ENCODE results near the gene PNMA8B.

PNMA8B gene

DNA sequence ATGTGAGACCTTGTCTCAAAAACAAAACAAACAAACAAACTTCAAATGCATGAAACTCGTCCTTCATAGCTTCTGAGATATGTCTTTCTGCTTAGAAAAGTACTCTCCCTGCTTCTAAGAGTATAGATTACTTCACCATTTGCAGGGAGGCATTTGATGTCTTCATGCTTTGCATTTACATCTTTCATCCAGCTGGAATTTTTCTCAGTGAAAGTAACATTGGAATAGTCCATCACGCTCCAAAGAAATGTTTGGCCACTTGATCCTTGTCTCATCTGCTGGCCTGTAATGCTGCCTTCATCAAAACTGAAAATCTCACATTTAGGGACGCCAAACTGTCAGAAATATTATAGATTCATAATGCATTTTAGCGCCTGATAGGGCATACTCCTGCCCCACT is 43.5 kb downstream of the PNMA8B start:
- no peak for DNase-seq (ENCODE audit: low spot score)

GRCh38 chr19:46451352-46451751 is 44.3 kb downstream of the PNMA8B start:
- DNase-seq (ENCODE audit: low spot score): no peak

GRCh38 chr19:46450737-46451136 is 44.9 kb downstream of the PNMA8B start:
- DNase-seq (ENCODE audit: low spot score): no peak

DNA sequence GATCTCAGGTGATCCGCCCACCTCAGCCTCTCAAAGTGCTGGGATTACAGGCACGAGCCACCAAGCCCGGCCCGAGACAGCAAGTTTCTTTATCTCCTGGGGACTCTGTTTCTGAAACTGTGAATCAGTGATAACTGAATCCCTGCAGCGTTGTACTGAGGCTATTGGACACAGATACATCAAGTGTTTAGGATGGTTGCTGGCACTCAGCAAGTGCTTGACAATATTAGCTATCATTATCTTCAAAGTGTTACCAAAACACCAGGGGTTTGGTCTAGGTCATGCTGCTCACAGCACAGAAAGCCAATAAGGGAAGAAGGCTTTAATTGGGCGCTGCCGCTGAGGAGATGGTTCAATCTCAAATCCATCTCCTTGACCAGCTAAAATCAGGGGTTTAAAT is 46.4 kb downstream of the PNMA8B start:
- no peak for DNase-seq (ENCODE audit: low spot score)

DNA sequence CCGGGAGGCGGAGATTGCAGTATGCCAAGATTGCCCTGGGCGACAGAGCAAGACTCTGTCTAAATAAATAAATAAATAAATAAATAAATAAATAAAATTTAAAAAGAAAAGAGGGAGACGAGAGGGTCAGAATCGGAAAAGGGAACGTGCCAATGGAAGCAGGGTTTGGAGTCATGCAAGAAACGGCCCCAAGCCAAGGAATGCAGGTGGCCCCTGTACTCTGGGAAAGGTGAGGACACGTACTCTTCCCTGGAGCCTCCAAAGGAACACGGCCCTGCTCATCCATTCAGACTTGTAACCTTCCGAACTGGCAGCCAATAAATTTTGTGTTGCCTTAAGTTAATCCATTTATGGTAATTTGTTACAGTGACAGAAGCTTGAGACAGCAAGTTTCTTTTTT is 47.1 kb downstream of the PNMA8B start:
- no peak for DNase-seq (ENCODE audit: low spot score)

DNA sequence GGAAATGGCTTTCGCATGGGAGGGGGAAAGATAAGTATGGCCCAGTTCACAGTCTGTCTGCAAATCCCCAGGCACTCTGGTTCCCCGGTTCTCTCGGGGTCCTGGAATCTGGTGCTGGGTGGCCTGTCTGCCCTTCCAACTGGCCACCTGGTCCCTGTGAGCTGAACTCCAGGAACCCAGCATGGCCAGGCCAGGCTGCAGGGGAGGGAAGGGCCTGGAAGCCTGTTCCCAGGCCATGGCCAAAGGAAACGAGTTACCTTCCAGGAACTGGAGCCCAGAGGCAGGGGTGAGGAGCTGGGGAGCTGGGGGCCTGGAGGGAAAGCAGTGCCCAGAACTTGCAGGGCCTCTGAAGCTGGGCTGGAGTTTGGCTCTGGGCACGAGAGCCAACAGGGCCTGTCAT is 47.8 kb downstream of the PNMA8B start:
- DNase-seq (ENCODE audit: low spot score): no peak

- DNase-seq (ENCODE audit: low spot score): no peak
Measured at GRCh38 chr19:46447006-46447405, 48.7 kb downstream of the PNMA8B start.

GRCh38 chr19:46446021-46446420 is 49.6 kb downstream of the PNMA8B start:
- no peak for DNase-seq (ENCODE audit: low spot score)

GRCh38 chr19:46442808-46443450 is 52.7 kb downstream of the PNMA8B start:
- no peak for DNase-seq (ENCODE audit: low spot score)

DNA sequence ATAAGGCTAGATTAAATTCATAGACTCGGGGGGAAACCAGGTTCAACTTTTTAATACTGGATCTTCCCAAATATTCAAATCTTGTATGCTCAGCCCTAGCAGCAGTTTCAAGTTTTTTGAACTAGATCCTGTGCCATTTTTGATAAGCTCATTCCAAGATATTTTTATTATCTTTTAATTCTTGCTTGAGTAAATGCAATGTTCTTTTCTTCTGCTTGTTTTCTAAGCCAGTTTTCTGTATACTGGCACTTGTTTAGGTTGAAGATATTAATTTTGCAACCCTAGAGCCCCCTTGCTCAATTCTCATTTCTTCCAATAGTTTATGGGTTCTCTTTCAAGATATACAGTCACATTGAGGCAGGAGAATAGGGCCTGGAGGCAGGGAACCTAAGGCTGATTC is 53.8 kb downstream of the PNMA8B start:
- no peak for DNase-seq (ENCODE audit: low spot score)
